Esophagus squamous epithelium (tissue), 4 donors: ENCODE data around the gene HCFC1.

ENCODE experiments used
- CTCF ChIP-seq, 6 experiments: fragments of 450-650 bp in 4 of 6; fragments of 200-600 bp in 2 of 6; sonication (generic) in 2 of 6; IDR thresholded peaks; one replicate each; pipeline ENCODE4 v1.5.1; 2016 to 2019; ENCODE audit warnings: antibody characterized with exemption in 6 of 6, mild to moderate bottlenecking in 4 of 6, moderate library complexity in 4 of 6
- POLR2A ChIP-seq, 4 donors: fragments of 450-650 bp; IDR thresholded peaks; one replicate each; pipeline ENCODE4 v1.6.1; 2017; ENCODE audit warnings: antibody characterized with exemption in 4 of 4, mild to moderate bottlenecking in 4 of 4, moderate library complexity in 3 of 4

GRCh38 chrX:153999359-154000037, 27.9 kb upstream of the HCFC1 start:
- no peak for TF ChIP-seq POLR2A (IDR thresholded peaks at IDR 0.05)
- TF ChIP-seq CTCF (IDR thresholded peaks at IDR 0.05) = no peak
